HL-60/S4 (cell line): ENCODE results near the gene SLC19A1.

Source experiments
- in situ Hi-C: fragments of 300-500 bp; cut with MboI; formaldehyde crosslinking; loops from 2 replicates; pipeline ENCODE4 v1.14.3; 2022; ENCODE audit warnings: low sequenced_read_pairs

The SLC19A1 gene

GRCh38 chr21:45576838-45577737, 34.8 kb upstream of the SLC19A1 start:
- in situ Hi-C loops = no loop called here

- in situ Hi-C loops = no loop called here
These were observed 34.0 kb upstream of the SLC19A1 start for GRCh38 chr21:45575993-45576837.

- in situ Hi-C loops = no loop called here
These were observed 33.2 kb upstream of the SLC19A1 start for GRCh38 chr21:45575304-45575992.

GRCh38 chr21:45574691-45575090, 32.5 kb upstream of the SLC19A1 start:
- in situ Hi-C loops = loop anchor here (25.0 kb wide), 2 partner anchors 112 to 238 kb away; no protein-coding TSS in a partner anchor

- in situ Hi-C loops = loop anchor here (25.0 kb wide), 2 partner anchors 112 to 238 kb away; no protein-coding TSS in a partner anchor
These were observed 31.9 kb upstream of the SLC19A1 start for GRCh38 chr21:45574081-45574501.

GRCh38 chr21:45573452-45574035, 31.3 kb upstream of the SLC19A1 start:
- in situ Hi-C loops = loop anchor here (25.0 kb wide), 2 partner anchors 111 to 239 kb away; no protein-coding TSS in a partner anchor

GRCh38 chr21:45572783-45573451, 30.7 kb upstream of the SLC19A1 start:
- in situ Hi-C loops = loop anchor here (25.0 kb wide), 2 partner anchors 111 to 239 kb away; no protein-coding TSS in a partner anchor

- in situ Hi-C loops = loop anchor here (25.0 kb wide), 2 partner anchors 110 to 240 kb away; no protein-coding TSS in a partner anchor
These were observed 30.0 kb upstream of the SLC19A1 start for GRCh38 chr21:45572231-45572630.

- in situ Hi-C loops = loop anchor here (25.0 kb wide), 2 partner anchors 109 to 241 kb away; no protein-coding TSS in a partner anchor
These were observed 29.4 kb upstream of the SLC19A1 start for GRCh38 chr21:45571641-45572040.

- in situ Hi-C loops = loop anchor here (25.0 kb wide), 2 partner anchors 109 to 241 kb away; no protein-coding TSS in a partner anchor
These were observed 28.8 kb upstream of the SLC19A1 start for GRCh38 chr21:45570826-45571601.

- in situ Hi-C loops = loop anchor here (25.0 kb wide), 2 partner anchors 108 to 242 kb away; no protein-coding TSS in a partner anchor
These were observed 27.8 kb upstream of the SLC19A1 start for GRCh38 chr21:45570071-45570470.

- in situ Hi-C loops = loop anchor here (25.0 kb wide), 2 partner anchors 106 to 244 kb away; no protein-coding TSS in a partner anchor
These were observed 26.1 kb upstream of the SLC19A1 start for GRCh38 chr21:45568383-45568782.

- in situ Hi-C loops = loop anchor here (25.0 kb wide), 2 partner anchors 102 to 248 kb away; no protein-coding TSS in a partner anchor
These were observed 21.9 kb upstream of the SLC19A1 start for GRCh38 chr21:45564137-45564536.

GRCh38 chr21:45562965-45563364, 20.7 kb upstream of the SLC19A1 start:
- in situ Hi-C loops = loop anchor here (25.0 kb wide), 2 partner anchors 101 to 249 kb away; no protein-coding TSS in a partner anchor

- in situ Hi-C loops = loop anchor here (25.0 kb wide), 2 partner anchors 100 to 250 kb away; no protein-coding TSS in a partner anchor
These were observed 20.2 kb upstream of the SLC19A1 start for GRCh38 chr21:45562402-45562801.

GRCh38 chr21:45561241-45561640, 19.0 kb upstream of the SLC19A1 start:
- in situ Hi-C loops = loop anchor here (25.0 kb wide), 2 partner anchors 99 to 251 kb away; no protein-coding TSS in a partner anchor

GRCh38 chr21:45560106-45561021, 18.1 kb upstream of the SLC19A1 start:
- in situ Hi-C loops = loop anchor here (25.0 kb wide), 2 partner anchors 98 to 252 kb away; no protein-coding TSS in a partner anchor
